ENCODE data around the gene NTS.

The NTS gene

GRCh38 chr12:85894653-85895052 lies 20.6 kb downstream of the NTS start:
- no peak for DNase-seq (ENCODE audit: extremely low read depth, low read depth)
- no peak overlapping the region for H3K4me3 ChIP-seq (replicated peaks; ENCODE audit: low read depth, low read length)
- TF ChIP-seq, protein P1, sequence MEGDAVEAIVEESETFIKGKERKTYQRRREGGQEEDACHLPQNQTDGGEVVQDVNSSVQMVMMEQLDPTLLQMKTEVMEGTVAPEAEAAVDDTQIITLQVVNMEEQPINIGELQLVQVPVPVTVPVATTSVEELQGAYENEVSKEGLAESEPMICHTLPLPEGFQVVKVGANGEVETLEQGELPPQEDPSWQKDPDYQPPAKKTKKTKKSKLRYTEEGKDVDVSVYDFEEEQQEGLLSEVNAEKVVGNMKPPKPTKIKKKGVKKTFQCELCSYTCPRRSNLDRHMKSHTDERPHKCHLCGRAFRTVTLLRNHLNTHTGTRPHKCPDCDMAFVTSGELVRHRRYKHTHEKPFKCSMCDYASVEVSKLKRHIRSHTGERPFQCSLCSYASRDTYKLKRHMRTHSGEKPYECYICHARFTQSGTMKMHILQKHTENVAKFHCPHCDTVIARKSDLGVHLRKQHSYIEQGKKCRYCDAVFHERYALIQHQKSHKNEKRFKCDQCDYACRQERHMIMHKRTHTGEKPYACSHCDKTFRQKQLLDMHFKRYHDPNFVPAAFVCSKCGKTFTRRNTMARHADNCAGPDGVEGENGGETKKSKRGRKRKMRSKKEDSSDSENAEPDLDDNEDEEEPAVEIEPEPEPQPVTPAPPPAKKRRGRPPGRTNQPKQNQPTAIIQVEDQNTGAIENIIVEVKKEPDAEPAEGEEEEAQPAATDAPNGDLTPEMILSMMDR (IDR thresholded peaks at IDR 0.05; ENCODE audit: low read depth, low read length, missing control alignments) = no peak

- DNase-seq (ENCODE audit: extremely low read depth, low read depth) = peak; percentile 1
- H3K4me3 ChIP-seq (replicated peaks; ENCODE audit: low read depth, low read length) = no peak overlapping the region
- TF ChIP-seq, protein P1 (IDR thresholded peaks at IDR 0.05; ENCODE audit: low read depth, low read length, missing control alignments) = peak; percentile 29
Observed at GRCh38 chr12:85920324-85920947, 46.3 kb downstream of the NTS start.

GRCh38 chr12:85923767-85924331 lies 49.8 kb downstream of the NTS start:
- TF ChIP-seq, protein P1 (IDR thresholded peaks at IDR 0.05; ENCODE audit: low read depth, low read length, missing control alignments) = peak; percentile 8
- H3K4me3 ChIP-seq (replicated peaks; ENCODE audit: low read depth, low read length) = no peak overlapping the region
- DNase-seq (ENCODE audit: extremely low read depth, low read depth) = peak; percentile 19

DNA sequence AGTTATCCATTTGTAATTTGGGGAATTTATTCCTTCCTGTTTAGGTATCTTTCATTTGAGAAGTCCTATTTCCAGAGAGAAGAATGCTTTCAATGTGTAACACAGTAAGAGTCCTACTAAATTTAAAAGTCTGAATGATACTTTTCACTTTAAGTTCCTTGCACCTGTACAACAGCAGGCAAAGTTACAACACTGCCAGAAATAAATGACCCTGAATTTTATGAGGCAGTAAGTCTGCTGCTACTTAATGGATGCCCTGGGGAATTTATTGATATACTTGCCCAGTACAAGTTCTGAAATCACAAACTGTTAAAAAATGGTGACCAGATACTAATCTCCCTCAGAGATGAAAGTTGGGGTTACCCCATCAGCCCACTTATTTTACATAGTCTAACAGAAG lies 53.1 kb downstream of the NTS start:
- no peak overlapping the region for H3K4me3 ChIP-seq (replicated peaks; ENCODE audit: low read depth, low read length)
- DNase-seq (ENCODE audit: extremely low read depth, low read depth) = no peak
- TF ChIP-seq, protein P1 (IDR thresholded peaks at IDR 0.05; ENCODE audit: low read depth, low read length, missing control alignments) = no peak

Measured in HFF-Myc (cell line).